Astrocyte of the cerebellum (primary cell): ENCODE results near the gene HSPA14.
"Not testable (repeated sequence)": the region's sequence is repeated elsewhere in the genome, so short reads cannot be mapped to it uniquely, and the experiment has no call there.

Experiments used
- DNase-seq: peaks from one replicate; pipeline ENCODE4 v3.0.0-alpha.2; 2011; ENCODE audit warnings: low read depth
- H3K4me3 ChIP-seq: 2 replicates; pipeline ENCODE4 v1.5.1; 2011; ENCODE audit warnings: mild to moderate bottlenecking, low read depth, low read length, moderate library complexity
- CTCF ChIP-seq: IDR thresholded peaks from 2 replicates; pipeline ENCODE4 v1.5.1; 2012; ENCODE audit warnings: low read length, low read depth, moderate library complexity, mild to moderate bottlenecking; ENCODE audit errors: missing control alignments
- in situ Hi-C: cut with HindIII; loops from 2 replicates; pipeline ENCODE4 v1.10.0; 2017; ENCODE audit warnings: low sequenced_read_pairs

HSPA14 gene

DNA sequence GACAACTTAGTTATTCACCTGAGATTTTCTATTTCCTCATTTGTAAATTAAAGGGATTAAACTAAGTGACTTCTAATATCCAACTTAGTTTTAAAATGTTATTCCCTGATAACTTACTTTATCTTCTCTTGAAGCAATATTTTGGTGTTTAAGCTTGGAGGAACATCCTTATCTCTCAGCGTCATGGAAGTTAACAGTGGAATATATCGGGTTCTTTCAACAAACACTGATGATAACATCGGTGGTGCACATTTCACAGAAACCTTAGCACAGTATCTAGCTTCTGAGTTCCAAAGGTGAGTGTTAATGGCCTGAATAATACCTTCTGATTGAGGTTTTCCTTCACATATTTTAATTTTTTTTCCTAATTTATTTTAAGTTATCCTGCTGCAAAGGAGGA, 14.1 kb downstream of the HSPA14 start:
- H3K4me3 ChIP-seq: no peak overlapping the region
- no peak for DNase-seq
- in situ Hi-C loops: no loop called here
- no peak for TF ChIP-seq CTCF

- no peak overlapping the region for H3K4me3 ChIP-seq
- no peak for TF ChIP-seq CTCF
- in situ Hi-C loops: no loop called here
- DNase-seq: no peak
Measured at GRCh38 chr10:14855453-14855852, 17.3 kb downstream of the HSPA14 start.

DNA sequence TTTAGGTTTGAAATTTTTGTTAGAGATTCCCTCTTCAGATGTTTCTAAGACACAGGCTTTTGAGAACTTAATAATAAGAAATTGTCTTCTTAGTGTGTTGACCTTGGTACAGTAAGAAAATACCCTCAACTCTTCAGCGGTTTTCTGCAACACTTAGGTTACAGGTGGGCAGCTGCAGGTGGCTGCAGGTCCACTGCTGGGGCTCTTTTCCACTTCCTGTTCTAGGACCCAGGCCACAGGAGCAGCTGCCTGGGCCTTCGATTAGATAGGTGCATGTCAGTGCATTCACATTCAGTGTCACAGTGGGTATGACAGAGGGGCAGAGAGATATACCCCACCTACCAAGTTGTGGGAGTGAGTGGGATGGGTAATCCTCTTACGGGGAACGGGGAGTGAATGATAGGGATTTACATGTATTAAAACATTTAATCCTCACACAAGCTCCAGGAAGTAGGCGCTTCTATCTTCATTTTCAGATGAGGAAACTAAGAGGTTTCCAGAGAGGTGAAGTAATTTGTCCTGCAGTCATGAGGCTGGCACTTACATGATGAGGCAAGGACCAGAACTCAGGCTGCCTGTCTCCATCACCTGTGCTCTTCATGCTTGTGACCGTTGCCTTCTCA, 20.3 kb downstream of the HSPA14 start:
- in situ Hi-C loops: no loop called here
- no peak for TF ChIP-seq CTCF
- H3K4me3 ChIP-seq: no peak overlapping the region
- no peak for DNase-seq

GRCh38 chr10:14859043-14859442, 20.9 kb downstream of the HSPA14 start:
- no peak for TF ChIP-seq CTCF
- DNase-seq: no peak
- in situ Hi-C loops: no loop called here

DNA sequence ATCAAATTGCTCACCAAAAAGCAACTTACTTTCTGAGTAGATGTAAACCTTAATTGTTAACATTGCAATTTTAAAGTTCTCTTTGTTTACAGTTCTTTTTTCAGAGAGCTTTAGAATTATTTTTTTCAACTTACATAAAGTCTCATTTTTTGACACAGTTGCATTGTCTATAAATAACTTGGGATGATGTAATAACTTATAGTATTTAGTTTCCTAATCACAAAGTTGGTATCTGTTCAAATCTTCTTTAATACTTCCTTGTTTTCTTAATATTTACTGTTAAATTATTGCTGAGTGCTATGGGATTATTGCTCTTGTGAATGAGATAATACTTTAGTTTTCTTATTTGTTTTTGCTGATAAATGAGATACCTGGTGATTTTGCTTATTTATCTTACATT, 21.7 kb downstream of the HSPA14 start:
- no peak overlapping the region for H3K4me3 ChIP-seq
- DNase-seq: no peak
- TF ChIP-seq CTCF: no peak
- in situ Hi-C loops: no loop called here

More at GRCh38 chr10:14859043-14859442, 20.9 kb downstream of the HSPA14 start:
- no peak overlapping the region for H3K4me3 ChIP-seq

GRCh38 chr10:14860791-14861190, 22.7 kb downstream of the HSPA14 start:
- no peak overlapping the region for H3K4me3 ChIP-seq
- no peak for TF ChIP-seq CTCF
- DNase-seq: no peak
- in situ Hi-C loops: no loop called here

GRCh38 chr10:14864466-14864865, 26.4 kb downstream of the HSPA14 start:
- DNase-seq, H3K4me3 ChIP-seq, in situ Hi-C loops: not testable (repeated sequence)

DNA sequence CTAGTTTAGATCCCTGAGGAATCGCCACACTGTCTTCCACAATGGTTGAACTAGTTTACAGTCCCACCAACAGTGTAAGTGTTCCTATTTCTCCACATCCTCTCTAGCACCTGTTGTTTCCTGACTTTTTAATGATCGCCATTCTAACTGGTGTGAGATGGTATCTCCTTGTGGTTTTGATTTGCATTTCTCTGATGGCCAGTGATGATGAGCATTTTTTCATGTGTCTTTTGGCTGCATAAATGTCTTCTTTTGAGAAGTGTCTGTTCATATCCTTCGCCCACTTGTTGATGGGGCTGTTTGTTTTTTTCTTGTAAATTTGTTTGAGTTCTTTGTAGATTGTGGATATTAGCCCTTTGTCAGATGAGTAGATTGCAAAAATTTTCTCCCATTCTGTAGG, 26.8 kb downstream of the HSPA14 start:
- in situ Hi-C loops, H3K4me3 ChIP-seq, DNase-seq: not testable (repeated sequence)
